T47D (cell line): ENCODE data around the gene COBLL1.

Source experiments
- DNase-seq, 2 experiments: peaks; one replicate each; pipeline versions ENCODE4 v3.0.0 to v3.0.0-alpha.2; 2011 to 2012; ENCODE audit warnings: low read depth in 1 of 2, low spot score in 1 of 2
- JUND ChIP-seq: IDR thresholded peaks from 2 replicates; pipeline ENCODE4 v1.6.1; 2012; ENCODE audit warnings: low read depth
- in situ Hi-C: cut with HindIII; loops from 2 replicates; pipeline ENCODE4 v1.10.0; 2016; ENCODE audit warnings: low sequenced_read_pairs, low pct_unique_long_range_greater_than_20kb

Gene COBLL1

GRCh38 chr2:164841719-164842623 is at the start of gene COBLL1:
Gene COBLL1, minus strand, starts transcription at chr2:164841823. Its CDS starts 627 bp downstream, at chr2:164841196.
- in situ Hi-C loops: no loop called here
- no peak for TF ChIP-seq JUND
- DNase-seq: peak; percentile 47 to 90

- DNase-seq: no peak
- in situ Hi-C loops: no loop called here
- TF ChIP-seq JUND: no peak
Observed at GRCh38 chr2:164890544-164890943, 48.9 kb upstream of the COBLL1 start.

- DNase-seq: no peak
- TF ChIP-seq JUND: no peak
- in situ Hi-C loops: no loop called here
Observed at GRCh38 chr2:164888592-164888991, 47.0 kb upstream of the COBLL1 start.

GRCh38 chr2:164887434-164888144 is 46.0 kb upstream of the COBLL1 start:
- TF ChIP-seq JUND: no peak
- in situ Hi-C loops: no loop called here
- DNase-seq: no peak

- in situ Hi-C loops: no loop called here
- no peak for TF ChIP-seq JUND
- DNase-seq: no peak
Observed at GRCh38 chr2:164882276-164882675, 40.7 kb upstream of the COBLL1 start.

GRCh38 chr2:164881524-164881923 is 39.9 kb upstream of the COBLL1 start:
- DNase-seq: peak in 1 of 2 experiments; percentile 9
- in situ Hi-C loops: no loop called here
- no peak for TF ChIP-seq JUND

GRCh38 chr2:164879901-164880535 is 38.4 kb upstream of the COBLL1 start:
- in situ Hi-C loops: no loop called here
- TF ChIP-seq JUND: no peak

GRCh38 chr2:164877927-164878326 is 36.3 kb upstream of the COBLL1 start:
- in situ Hi-C loops: no loop called here
- TF ChIP-seq JUND: no peak
- DNase-seq: no peak

More at GRCh38 chr2:164879901-164880535, 38.4 kb upstream of the COBLL1 start:
- DNase-seq: no peak

GRCh38 chr2:164877169-164877568 is 35.5 kb upstream of the COBLL1 start:
- in situ Hi-C loops: no loop called here
- no peak for DNase-seq

GRCh38 chr2:164875334-164876205 is 33.9 kb upstream of the COBLL1 start:
- no peak for DNase-seq
- TF ChIP-seq JUND: no peak
- in situ Hi-C loops: no loop called here

More at GRCh38 chr2:164877169-164877568, 35.5 kb upstream of the COBLL1 start:
- no peak for TF ChIP-seq JUND

GRCh38 chr2:164873210-164873908 is 31.7 kb upstream of the COBLL1 start:
- TF ChIP-seq JUND: no peak

GRCh38 chr2:164871404-164871803 is 29.8 kb upstream of the COBLL1 start:
- in situ Hi-C loops: no loop called here
- TF ChIP-seq JUND: no peak
- no peak for DNase-seq

More at GRCh38 chr2:164873210-164873908, 31.7 kb upstream of the COBLL1 start:
- in situ Hi-C loops: no loop called here
- DNase-seq: no peak
